KBM-7 (cell line): Measurements from ENCODE around the gene PARP12.

Experiments
- DNase-seq: peaks from one replicate; pipeline ENCODE4 v3.0.0-alpha.2; 2015
- in situ Hi-C: fragments of 300-500 bp; cut with MboI; formaldehyde crosslinking; loops from 2 replicates; pipeline ENCODE4 v1.14.3; 2020; ENCODE audit warnings: low sequenced_read_pairs, low pct_unique_long_range_greater_than_20kb, mixed read lengths

The PARP12 gene

DNA sequence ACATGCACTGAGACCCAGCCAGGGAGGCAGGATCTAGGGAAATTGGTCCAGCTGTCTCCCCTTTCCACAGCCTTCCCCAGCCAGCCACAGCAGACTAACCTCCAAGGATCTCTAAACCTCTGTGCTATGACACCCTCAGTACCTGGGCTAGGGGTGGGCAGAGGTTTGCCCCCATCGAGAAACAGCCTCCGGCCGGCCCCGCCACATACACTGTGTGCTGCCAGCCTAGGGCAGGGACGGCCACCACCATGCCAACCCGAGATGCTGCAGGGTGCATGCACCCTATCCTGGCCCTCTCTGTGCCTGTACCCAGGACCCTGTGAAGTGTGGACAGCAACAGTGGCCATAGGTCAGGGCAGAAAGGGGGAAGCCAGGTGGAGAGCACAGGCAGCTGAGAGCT, 58.1 kb downstream of the PARP12 start:
- in situ Hi-C loops: loop anchor here (25.0 kb wide), 2 partner anchors 333 to 367 kb away; no protein-coding TSS in a partner anchor
- no peak for DNase-seq

- in situ Hi-C loops: loop anchor here (25.0 kb wide), 2 partner anchors 333 to 367 kb away; no protein-coding TSS in a partner anchor
- peak; percentile 76 for DNase-seq
Measured at GRCh38 chr7:140003913-140004382, 58.8 kb downstream of the PARP12 start.

- in situ Hi-C loops: loop anchor here (25.0 kb wide), 2 partner anchors 337 to 363 kb away; no protein-coding TSS in a partner anchor
- no peak for DNase-seq
Measured at GRCh38 chr7:140000666-140001268, 62.0 kb downstream of the PARP12 start.

DNA sequence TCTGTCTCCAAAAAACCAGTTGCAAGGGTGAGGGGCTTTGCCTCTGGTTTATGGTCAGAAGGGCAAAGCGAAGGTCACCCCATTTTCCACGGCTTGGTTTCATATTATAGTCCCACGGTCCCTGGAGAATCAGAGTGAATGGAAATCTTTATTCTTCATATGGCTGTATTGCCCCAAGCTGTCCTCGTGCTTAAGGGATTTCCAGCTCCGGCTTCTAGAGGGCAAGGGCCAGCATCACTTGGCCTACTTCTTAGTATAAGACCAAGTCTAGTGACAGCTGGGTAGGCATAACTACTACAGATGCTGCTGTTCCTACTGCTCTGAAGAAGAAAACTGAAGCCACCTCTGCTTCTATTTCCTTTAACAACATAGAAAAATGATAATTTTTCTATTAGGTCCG, 63.2 kb downstream of the PARP12 start:
- in situ Hi-C loops: no loop called here
- DNase-seq: no peak

DNA sequence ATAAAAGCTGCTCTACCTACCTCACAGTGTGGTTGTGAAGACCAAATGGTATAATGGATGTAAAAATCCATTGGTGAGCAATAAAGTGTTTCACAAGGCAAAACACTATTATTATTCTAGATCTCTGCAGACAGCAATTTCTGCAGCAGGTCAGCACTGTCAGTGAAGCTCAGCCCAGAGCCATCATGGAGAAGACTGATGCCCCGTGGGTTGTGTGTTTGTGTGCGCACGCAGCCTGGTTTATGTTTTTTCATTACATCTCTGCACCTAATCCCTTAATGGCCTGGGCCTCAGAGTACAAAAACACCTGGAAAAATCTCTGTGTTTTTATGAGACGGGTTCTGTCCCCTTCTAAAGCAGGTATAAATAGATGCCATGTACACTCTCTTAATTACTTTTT, 64.2 kb downstream of the PARP12 start:
- in situ Hi-C loops: no loop called here
- DNase-seq: no peak

DNA sequence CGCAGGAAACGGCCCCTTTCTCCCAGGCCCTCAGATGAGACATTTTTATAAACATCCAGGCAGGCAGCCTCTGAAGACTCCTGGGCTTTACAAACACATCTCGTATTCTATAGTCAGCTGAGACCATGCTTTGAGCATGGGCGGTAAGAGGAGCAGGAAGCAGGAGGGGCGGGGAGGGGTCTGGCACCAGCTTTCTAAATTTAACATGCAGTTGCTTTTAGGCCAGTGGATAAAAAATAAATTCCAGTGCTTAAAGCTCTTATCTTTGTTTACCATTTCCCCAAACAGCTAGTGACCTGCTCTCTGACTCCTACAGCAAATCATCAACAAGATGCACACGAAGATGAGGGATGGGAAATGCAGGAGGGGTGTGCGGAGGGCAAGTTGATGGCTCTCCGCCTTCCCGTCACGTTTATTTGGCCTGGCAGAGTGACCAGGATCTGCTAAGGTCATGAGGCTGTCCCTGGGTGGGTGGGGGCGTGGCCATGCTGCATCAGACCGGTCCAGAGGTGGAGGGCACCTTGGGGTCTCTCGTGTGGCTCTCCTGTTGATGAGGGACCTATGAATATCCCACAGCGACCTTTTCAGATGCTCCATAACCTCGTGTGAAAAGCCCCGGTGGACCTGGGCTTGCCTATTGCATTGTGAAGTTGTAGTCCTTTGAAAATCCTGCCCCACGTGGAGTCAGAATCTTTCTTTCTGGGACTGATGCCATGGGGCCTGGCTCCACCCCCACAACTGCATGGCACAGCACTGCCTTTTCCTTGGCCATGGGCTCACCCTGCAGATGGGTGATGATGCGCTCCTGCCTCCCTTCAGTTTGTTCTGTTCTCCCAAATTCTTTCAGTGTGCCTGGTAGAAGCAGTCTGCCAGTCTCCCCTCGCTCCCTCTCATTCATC, 67.5 kb downstream of the PARP12 start:
- in situ Hi-C loops: no loop called here

DNA sequence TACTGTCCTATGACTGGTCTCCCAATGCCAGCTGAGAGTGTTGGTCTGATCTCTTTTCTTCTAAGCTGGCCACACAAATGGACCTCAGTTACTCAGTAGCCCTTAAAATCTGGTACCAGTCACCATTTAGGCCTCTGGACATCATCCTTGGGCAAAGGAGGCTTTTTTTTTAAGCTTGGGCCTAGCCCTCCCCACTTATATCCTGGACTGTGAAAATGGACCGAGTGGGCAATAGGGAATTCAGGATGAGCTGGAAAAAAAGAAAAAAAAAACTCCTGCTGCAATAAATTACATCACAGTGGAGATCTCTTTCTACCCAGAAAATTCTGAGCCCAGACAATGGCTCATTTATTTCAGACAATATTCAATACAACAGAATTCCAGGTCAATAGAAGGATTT, 68.4 kb downstream of the PARP12 start:
- in situ Hi-C loops: no loop called here
- no peak for DNase-seq

More for the DNA sequence above, 67.5 kb downstream of the PARP12 start:
- DNase-seq: no peak

- no peak for DNase-seq
- in situ Hi-C loops: no loop called here
Measured at GRCh38 chr7:139993592-139993991, 69.2 kb downstream of the PARP12 start.

GRCh38 chr7:139993169-139993568, 69.6 kb downstream of the PARP12 start:
- in situ Hi-C loops: no loop called here
- no peak for DNase-seq

GRCh38 chr7:139992353-139993044, 70.3 kb downstream of the PARP12 start:
- in situ Hi-C loops: no loop called here
- peak; percentile 25 for DNase-seq

DNA sequence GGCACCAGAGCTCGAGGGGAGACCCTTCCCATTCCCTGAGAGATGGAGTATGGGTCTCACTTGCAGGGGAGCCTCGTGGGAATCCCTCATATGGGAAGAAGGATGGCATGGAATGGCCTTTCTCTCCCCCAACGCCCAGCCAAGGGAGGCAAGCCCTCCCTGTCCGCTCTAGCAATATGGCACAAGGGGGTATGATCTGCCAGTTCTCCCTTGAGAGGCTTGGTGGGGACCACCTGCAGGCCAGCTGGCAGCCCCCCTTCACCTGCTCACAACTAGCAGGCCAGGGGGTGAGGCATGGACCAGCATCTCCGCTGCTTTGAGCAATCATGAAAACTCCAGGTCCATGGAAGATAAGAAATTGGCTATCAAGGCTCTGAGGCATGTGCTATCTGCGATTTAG, 70.8 kb downstream of the PARP12 start:
- no peak for DNase-seq
- in situ Hi-C loops: no loop called here

- in situ Hi-C loops: no loop called here
- no peak for DNase-seq
Measured at GRCh38 chr7:139991269-139991666, 71.5 kb downstream of the PARP12 start.

DNA sequence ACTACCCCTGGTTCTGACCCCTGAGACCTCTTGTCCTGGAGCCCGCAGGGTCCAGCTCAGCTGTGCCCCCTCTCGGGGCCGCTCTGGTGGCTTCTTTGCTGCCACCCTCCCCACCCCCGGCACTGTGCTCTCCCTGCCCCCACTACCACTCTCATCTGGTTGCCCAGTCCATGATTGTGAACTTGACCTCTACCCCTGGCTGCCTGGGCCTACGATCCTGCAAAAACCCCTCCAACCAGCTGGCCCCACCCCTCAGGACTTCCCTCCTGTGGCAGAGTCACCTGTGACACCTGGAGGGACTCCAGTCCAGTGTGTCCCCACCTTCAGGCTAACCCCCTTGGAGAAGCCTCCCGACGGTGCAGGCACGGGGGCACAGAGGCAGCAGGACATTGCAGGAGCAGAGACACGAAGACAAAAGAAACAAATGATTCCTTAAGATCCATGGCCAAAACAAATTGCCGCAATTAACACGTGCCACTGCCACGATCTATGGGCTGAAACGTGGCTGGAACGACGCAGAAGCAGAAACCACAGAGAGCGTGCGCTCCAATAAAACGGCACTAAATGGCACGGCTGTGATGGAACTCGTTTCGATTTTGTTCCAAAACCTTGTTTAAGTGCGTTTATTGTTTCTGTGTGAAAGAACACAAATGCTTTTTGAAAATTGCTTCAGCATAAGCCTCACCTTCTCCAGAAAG, 72.0 kb downstream of the PARP12 start:
- no peak for DNase-seq
- in situ Hi-C loops: no loop called here

GRCh38 chr7:139990142-139990535, 72.6 kb downstream of the PARP12 start:
- no peak for DNase-seq
- in situ Hi-C loops: no loop called here

- DNase-seq: no peak
- in situ Hi-C loops: no loop called here
Measured at GRCh38 chr7:139989366-139990141, 73.2 kb downstream of the PARP12 start.

DNA sequence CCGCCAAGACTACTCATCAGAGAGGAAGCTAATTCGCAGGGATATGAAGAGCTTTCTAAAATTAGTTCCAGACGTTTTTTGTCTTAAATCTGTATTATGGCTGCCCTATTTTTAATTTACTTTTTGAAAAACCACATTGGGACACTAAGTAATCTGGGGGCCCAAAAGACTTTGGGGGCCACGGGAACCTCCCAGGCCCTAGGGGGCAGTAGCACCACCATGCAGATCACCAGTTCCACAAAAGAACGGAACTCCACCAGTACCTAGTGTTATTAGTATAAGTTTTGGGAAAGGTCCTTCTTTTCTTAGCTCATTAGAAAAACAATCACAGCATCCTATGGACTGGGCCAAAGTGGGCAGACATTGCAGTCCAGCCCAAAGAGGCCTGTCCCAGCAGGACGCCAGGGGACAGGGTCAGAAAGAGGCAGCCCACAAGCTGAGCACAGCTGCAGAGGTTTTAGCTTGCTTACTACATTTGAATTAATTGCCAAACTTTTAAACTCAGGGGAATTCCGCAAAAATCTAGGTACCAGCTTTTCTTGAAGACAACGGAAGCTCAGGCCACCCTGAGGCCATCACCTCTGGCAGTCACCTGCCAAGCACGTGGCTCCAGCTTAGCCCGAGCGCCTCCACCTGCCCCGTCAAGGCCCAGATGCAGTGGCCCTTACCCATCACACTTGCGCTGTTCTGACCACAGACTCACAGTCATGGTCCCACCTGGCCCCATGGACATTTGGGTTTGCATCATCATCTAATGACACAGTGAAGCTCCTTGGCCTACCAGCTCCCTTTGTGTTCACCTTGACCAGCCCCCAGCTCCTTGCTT, 74.8 kb downstream of the PARP12 start:
- no peak for DNase-seq
- in situ Hi-C loops: no loop called here

DNA sequence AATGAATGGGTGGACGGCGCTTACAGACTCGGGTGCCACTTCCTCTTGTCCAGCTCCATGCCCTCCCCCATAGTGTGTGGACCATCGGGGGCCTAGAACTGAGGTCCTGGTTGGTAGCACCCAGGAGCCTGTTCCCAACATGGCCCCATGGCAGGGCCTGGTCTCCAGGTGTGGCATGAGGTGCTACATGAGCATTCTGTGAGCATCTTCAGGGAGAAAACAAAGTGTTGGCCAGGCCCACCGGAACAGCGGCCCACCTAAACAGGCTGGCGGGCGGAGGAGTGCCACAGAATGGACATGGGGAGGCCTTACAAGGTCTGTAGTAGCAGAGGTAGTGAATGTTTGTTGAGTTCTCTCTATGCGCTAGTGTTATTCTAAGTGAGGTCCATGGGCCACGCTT, 76.9 kb downstream of the PARP12 start:
- in situ Hi-C loops: no loop called here
- no peak for DNase-seq
